ENCODE data around the gene TEX13B. TPM values are rescaled to one million over a fixed set of nuclear protein-coding genes. Genes with fewer than 3 reads are reported as not detected.

Gene TEX13B
- total and polyA plus RNA-seq, 12 donors: not detected

DNA sequence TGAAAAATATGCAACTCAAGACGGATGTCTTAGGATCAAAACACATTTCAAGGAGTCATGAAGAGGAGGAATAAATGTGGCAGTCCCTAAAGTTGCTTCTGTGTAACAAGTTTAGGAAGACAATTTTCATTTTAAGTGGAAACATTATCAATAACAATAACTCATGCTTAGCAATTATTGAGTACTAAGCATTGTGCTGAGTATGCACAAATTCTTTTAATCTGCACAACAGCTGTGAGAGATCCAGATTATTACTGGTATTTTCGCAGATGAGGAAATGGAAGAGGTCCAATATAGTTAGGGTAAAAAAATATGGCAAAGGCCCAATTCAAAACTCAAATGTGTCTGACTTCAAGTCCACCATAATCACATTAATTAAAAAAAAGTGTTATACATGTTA, 2.9 kb upstream of the TEX13B start:
- H3K4me1 ChIP-seq (replicated peaks in 1 of 2): no peaks in the 10 kb centered on the region
- no peak overlapping the region for H3K27ac ChIP-seq
- 63 to 79% (median 75%) methylated on average over 2 of the region's 2 CpGs for WGBS, 4 donors
- intact Hi-C loops (cut with DNase I): no loop called here
- no peaks in the 10 kb centered on the region for H3K36me3 ChIP-seq (replicated peaks in 1 of 2)
- H3K4me3 ChIP-seq: no peak overlapping the region
- no peaks in the 10 kb centered on the region for H3K27me3 ChIP-seq
- DNase-seq: no peak
- no peak for TF ChIP-seq POLR2A (IDR thresholded peaks at IDR 0.05)
- TF ChIP-seq CTCF (IDR thresholded peaks at IDR 0.05): no peak
- no peaks in the 10 kb centered on the region for H3K9me3 ChIP-seq (replicated peaks in 1 of 3)

DNA sequence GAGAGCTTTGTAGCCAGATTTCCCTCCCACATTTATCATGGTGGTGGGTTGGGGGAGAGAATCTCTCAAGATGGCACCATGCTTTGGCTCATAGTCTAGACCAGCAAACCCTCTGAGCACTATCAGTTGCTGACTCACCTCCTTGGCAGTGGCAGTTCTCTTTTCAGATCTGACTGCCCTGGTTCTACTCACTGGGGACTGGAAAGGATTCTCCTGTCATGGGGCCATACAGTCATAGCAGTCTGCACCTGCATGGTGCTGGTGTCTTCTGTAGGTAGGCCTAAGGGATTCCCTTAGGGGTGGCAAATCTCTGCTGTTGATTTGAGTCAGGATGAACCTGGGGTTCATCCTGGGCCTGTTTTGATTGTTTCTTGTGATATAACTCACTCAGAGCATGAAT, 2.6 kb downstream of the TEX13B start:
- H3K27ac ChIP-seq: no peak overlapping the region
- H3K4me3 ChIP-seq: no peak overlapping the region
- intact Hi-C loops (cut with DNase I): no loop called here
- no peaks in the 10 kb centered on the region for H3K27me3 ChIP-seq
- H3K36me3 ChIP-seq (replicated peaks in 1 of 2): no peaks in the 10 kb centered on the region
- H3K9me3 ChIP-seq (replicated peaks in 1 of 3): no peaks in the 10 kb centered on the region
- H3K4me1 ChIP-seq (replicated peaks in 1 of 2): no peaks in the 10 kb centered on the region
- peak in 1 of 7 donors; percentile 4 for DNase-seq
- no peak for TF ChIP-seq POLR2A (IDR thresholded peaks at IDR 0.05)
- no peak for TF ChIP-seq CTCF (IDR thresholded peaks at IDR 0.05)

- H3K4me3 ChIP-seq: no peak overlapping the region
- no peaks in the 10 kb centered on the region for H3K36me3 ChIP-seq (replicated peaks in 1 of 2)
- no peak overlapping the region for H3K27ac ChIP-seq
- TF ChIP-seq CTCF (IDR thresholded peaks at IDR 0.05): peak; percentile 26 to 42 (median 39)
- TF ChIP-seq POLR2A (IDR thresholded peaks at IDR 0.05): no peak
- no peaks in the 10 kb centered on the region for H3K4me1 ChIP-seq (replicated peaks in 1 of 2)
- intact Hi-C loops (cut with DNase I): no loop called here
- peak in 1 of 7 donors; percentile 6 for DNase-seq
- no peaks in the 10 kb centered on the region for H3K27me3 ChIP-seq
- 35 to 65% (median 45%) methylated on average over 3 of the region's 3 CpGs for WGBS, 4 donors
- H3K9me3 ChIP-seq (replicated peaks in 1 of 3): no peaks in the 10 kb centered on the region
Measured at GRCh38 chrX:107978707-107979307, 3.4 kb downstream of the TEX13B start.

DNA sequence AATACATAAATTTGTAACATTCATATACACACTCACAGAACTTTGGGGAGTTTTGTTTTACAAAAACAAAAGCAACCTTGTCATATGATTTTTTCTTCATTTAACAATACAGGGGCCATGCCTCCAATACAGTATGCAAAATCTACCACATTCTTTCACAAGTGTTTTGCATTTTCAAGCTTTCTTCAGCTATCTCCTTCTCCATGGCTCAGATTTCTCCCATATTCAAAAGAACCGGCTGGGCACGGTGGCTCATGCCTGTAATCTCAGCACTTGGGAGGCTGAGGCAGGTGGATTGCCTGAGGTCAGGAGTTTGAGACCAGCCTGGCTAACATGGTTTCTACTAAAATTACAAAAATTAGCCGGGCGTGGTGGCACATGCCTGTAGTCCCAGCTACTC, 4.1 kb downstream of the TEX13B start:
- WGBS, 4 donors: 66 to 89% (median 84%) methylated on average over 4 of the region's 4 CpGs
- H3K9me3 ChIP-seq (replicated peaks in 1 of 3): no peaks in the 10 kb centered on the region
- intact Hi-C loops (cut with DNase I): no loop called here
- H3K27ac ChIP-seq: no peak overlapping the region
- H3K36me3 ChIP-seq (replicated peaks in 1 of 2): no peaks in the 10 kb centered on the region
- no peaks in the 10 kb centered on the region for H3K27me3 ChIP-seq
- TF ChIP-seq CTCF (IDR thresholded peaks at IDR 0.05) (no peak), POLR2A (IDR thresholded peaks at IDR 0.05) (no peak)
- H3K4me1 ChIP-seq (replicated peaks in 1 of 2): no peaks in the 10 kb centered on the region
- H3K4me3 ChIP-seq: no peak overlapping the region
- no peak for DNase-seq
